ENCODE data around the gene SPCS1. TPM values are rescaled to one million over a fixed set of nuclear protein-coding genes. Genes with fewer than 3 reads are reported as not detected.

Gene SPCS1
- polyA plus RNA-seq (99.4 to 142 TPM (median 140 TPM) in 3 replicates), polyA minus RNA-seq (52.6 to 90.4 TPM (median 61.5 TPM) in 3 replicates)
- 154 TPM for polyA plus RNA-seq (2011; ENCODE audit: low read depth)
- polyA plus RNA-seq (2011; cell fraction: cytosol; rRNA removed), result 135 and 178 TPM in 2 replicates
- 79.5 and 100 TPM in 2 replicates for polyA plus RNA-seq (2011; cell fraction: nucleus; rRNA removed)
- polyA plus RNA-seq (2012; ENCODE audit: low replicate concordance), result 157 and 161 TPM in 2 replicates
- 134 TPM for polyA minus RNA-seq (2011; cell fraction: cytosol; rRNA and poly(A)+ RNA removed)
- polyA minus RNA-seq (2011; cell fraction: nucleus; rRNA and poly(A)+ RNA removed), result 31.9 and 37.9 TPM in 2 replicates

GRCh38 chr3:52705688-52706686 is at the start of gene SPCS1, which contains the start of gene GLT8D1:
Gene SPCS1 (plus strand): TSS chr3:52706106. CDS start chr3:52706247, 141 bp downstream.
Gene GLT8D1 (minus strand): TSS chr3:52705791. CDS start chr3:52700460, 5,331 bp downstream.
- dilution Hi-C loops (cut with MboI; ENCODE audit: extremely low pct_ligation_motif_present, low sequenced_read_pairs), result no loop called here
- Histone ChIP-seq H3K9ac (ENCODE audit: control insufficient read depth, extremely low read depth, insufficient read depth, low read length) (peak within 1 kb of the TSS; percentile 92), H3K4me3 (ENCODE audit: control insufficient read depth in 2 of 3, extremely low read depth in 1 of 3, insufficient read depth in 2 of 3, low read depth in 1 of 3, low read length in 3 of 3) (peak within 1 kb of the TSS; percentile 69 to 95 (median 91)), H3K27me3 (ENCODE audit: control insufficient read depth, extremely low read depth, insufficient read depth, low read length) (no peaks in the 10 kb centered on the region), H3K36me3 (ENCODE audit: control insufficient read depth in 2 of 2, extremely low read depth in 1 of 2, insufficient read depth in 2 of 2, low read length in 2 of 2) (peaks cover 0 to 4% of the 10 kb centered on the region in 2 experiments), H3K27ac (ENCODE audit: control insufficient read depth, insufficient read depth, low read length) (peak within 1 kb of the TSS; percentile 75), H3K4me2 (ENCODE audit: control insufficient read depth, extremely low read depth, insufficient read depth, low read depth, low read length) (peak within 1 kb of the TSS; percentile 99), H3K9me3 (ENCODE audit: control insufficient read depth, low read depth, low read length) (no peaks in the 10 kb centered on the region), H2AFZ (ENCODE audit: control insufficient read depth, low read length) (peak within 1 kb of the TSS; percentile 99), H3K9me1 (ENCODE audit: control insufficient read depth, extremely low read depth, insufficient read depth, low read length) (no peaks in the 10 kb centered on the region), H3K79me2 (ENCODE audit: control insufficient read depth, insufficient read depth, low read length) (peaks cover 50% of the 10 kb centered on the region), H4K20me1 (ENCODE audit: control insufficient read depth, extremely low read depth, insufficient read depth, low read length) (no peaks in the 10 kb centered on the region), H3K4me1 (ENCODE audit: control insufficient read depth, extremely low read depth, insufficient read depth, low read length) (peaks cover 14% of the 10 kb centered on the region)
- no peak for TF ChIP-seq CTCF (optimal IDR thresholded peaks at IDR 0.05 in 1 of 3, IDR thresholded peaks at IDR 0.05 in 1 of 3, conservative IDR thresholded peaks at IDR 0.05 in 1 of 3; ENCODE audit: extremely low read depth in 1 of 3, insufficient read depth in 2 of 3, low read length in 3 of 3)
- no peak for TF ChIP-seq EZH2 (IDR thresholded peaks at IDR 0.05; ENCODE audit: low read length)
- no peak for DNase-seq (ENCODE audit: low read depth, low spot score)
- no peak for FAIRE-seq

GRCh38 chr3:52660046-52660445 is 45.9 kb upstream of the SPCS1 start:
- no peak overlapping the region for H3K9ac ChIP-seq (ENCODE audit: control insufficient read depth, extremely low read depth, insufficient read depth, low read length)
- H3K4me2 ChIP-seq (ENCODE audit: control insufficient read depth, extremely low read depth, insufficient read depth, low read depth, low read length), result no peak overlapping the region
- H3K4me1 ChIP-seq (ENCODE audit: control insufficient read depth, extremely low read depth, insufficient read depth, low read length), result no peaks in the 10 kb centered on the region
- H3K27me3 ChIP-seq (ENCODE audit: control insufficient read depth, extremely low read depth, insufficient read depth, low read length), result no peaks in the 10 kb centered on the region
- H3K36me3 ChIP-seq (ENCODE audit: control insufficient read depth in 2 of 2, extremely low read depth in 1 of 2, insufficient read depth in 2 of 2, low read length in 2 of 2), result peaks cover 14 to 19% of the 10 kb centered on the region in 2 experiments
- no peaks in the 10 kb centered on the region for H4K20me1 ChIP-seq (ENCODE audit: control insufficient read depth, extremely low read depth, insufficient read depth, low read length)
- TF ChIP-seq EZH2 (IDR thresholded peaks at IDR 0.05; ENCODE audit: low read length) (no peak), CTCF (optimal IDR thresholded peaks at IDR 0.05 in 1 of 3, IDR thresholded peaks at IDR 0.05 in 1 of 3, conservative IDR thresholded peaks at IDR 0.05 in 1 of 3; ENCODE audit: extremely low read depth in 1 of 3, insufficient read depth in 2 of 3, low read length in 3 of 3) (no peak)
- FAIRE-seq, result no peak
- no peaks in the 10 kb centered on the region for H3K9me3 ChIP-seq (ENCODE audit: control insufficient read depth, low read depth, low read length)
- no peaks in the 10 kb centered on the region for H3K9me1 ChIP-seq (ENCODE audit: control insufficient read depth, extremely low read depth, insufficient read depth, low read length)
- no peak for DNase-seq (ENCODE audit: low read depth, low spot score)
- no peak overlapping the region for H2AFZ ChIP-seq (ENCODE audit: control insufficient read depth, low read length)
- dilution Hi-C loops (cut with MboI; ENCODE audit: extremely low pct_ligation_motif_present, low sequenced_read_pairs), result no loop called here
- no peaks in the 10 kb centered on the region for H3K79me2 ChIP-seq (ENCODE audit: control insufficient read depth, insufficient read depth, low read length)
- H3K4me3 ChIP-seq (ENCODE audit: control insufficient read depth in 2 of 3, extremely low read depth in 1 of 3, insufficient read depth in 2 of 3, low read depth in 1 of 3, low read length in 3 of 3), result no peak overlapping the region
- no peak overlapping the region for H3K27ac ChIP-seq (ENCODE audit: control insufficient read depth, insufficient read depth, low read length)

Data from keratinocyte (primary cell).